Right lobe of liver (tissue), 6 donors: ENCODE measurements around the gene ESPN. TPM values are rescaled to one million over a fixed set of nuclear protein-coding genes. Genes with fewer than 3 reads are reported as not detected.

Experiments
- ATAC-seq, 4 donors: fragments of 200-7000 bp; cut with Tn5 transposase; one replicate each; pipeline ENCODE4 v1.9.1; 2020; ENCODE audit warnings: mild to moderate bottlenecking in 4 of 4, moderate library complexity in 4 of 4
- DNase-seq, 3 donors: peaks; one replicate each; pipeline ENCODE4 v3.0.0-alpha.2; 2020
- H3K27ac ChIP-seq, 3 donors: fragments of 200-600 bp; one replicate each; pipeline ENCODE4 v1.8.0; 2022
- H3K27me3 ChIP-seq, 2 donors: fragments of 200-600 bp; one replicate each; pipeline ENCODE4 v1.8.0; 2022
- H3K36me3 ChIP-seq, 4 donors: fragments of 200-600 bp; sonication (generic) in 1 of 4; one replicate each; pipeline versions ENCODE4 v1.5.1 to v1.8.0; 2017 to 2022; ENCODE audit warnings: control low read depth in 1 of 4
- H3K4me1 ChIP-seq, 4 donors: fragments of 200-600 bp; sonication (generic) in 1 of 4; one replicate each; pipeline versions ENCODE4 v1.5.1 to v1.8.0; 2017 to 2022; ENCODE audit warnings: control low read depth in 1 of 4
- H3K4me3 ChIP-seq, 3 donors: fragments of 200-600 bp; one replicate each; pipeline ENCODE4 v1.8.0; 2022
- H3K9me3 ChIP-seq, 4 donors: fragments of 200-600 bp; sonication (generic) in 1 of 4; one replicate each; pipeline versions ENCODE4 v1.5.1 to v1.8.0; 2017 to 2022; ENCODE audit warnings: control low read depth in 1 of 4
- CTCF ChIP-seq, 4 donors: fragments of 200-600 bp in 3 of 4; fragments of 450-650 bp in 1 of 4; IDR thresholded peaks; one replicate each; pipeline versions ENCODE4 v1.5.1 to v1.8.0; 2016 to 2022; ENCODE audit warnings: antibody characterized with exemption in 4 of 4, mild to moderate bottlenecking in 2 of 4
- POLR2A ChIP-seq: fragments of 450-650 bp; IDR thresholded peaks from one replicate; pipeline ENCODE4 v1.6.1; 2017; ENCODE audit warnings: antibody characterized with exemption, mild to moderate bottlenecking
- WGBS: methylation state at CpG from one replicate; pipeline ENCODE4 v1.1.6; 2018; ENCODE audit warnings: low coverage, low lambda C conversion rate; ENCODE audit not compliant: insufficient coverage; ENCODE audit errors: missing lambda C conversion rate; 5-methylcytosine and 5-hydroxymethylcytosine counted together
- intact Hi-C, 2 donors: fragments of 100-400 bp; cut with DNase I; formaldehyde crosslinking; loops; one replicate each; pipeline versions ENCODE4 v1.11.2 to v1.14.1; 2022
- total RNA-seq, 6 experiments: library from RNA; depleted of rRNA in 2 of 6; stranded (reverse); fragments of >200 nt in 2 of 6; fragmentation: NEBNext Ultra II Directional in 3 of 6; extraction: Animal tissue kit (Norgen Biotek cat#: 25700) in 3 of 6; gene quantifications; one replicate each; pipeline versions ENCODE4 v1.1.0 to v1.2.4, GENCODE V29; 2016 to 2023
- donor health status: DM: no; HTN: yes; CAD: no.
- donor health status: DM: no; HTN: no; CAD: no.
- donor health status: DM: no; HTN: no; CAD: no.
- donor health status: DM: no; HTN: yes; CAD: no.
- donor health status: DM: no; HTN: yes; CAD: no.

ESPN gene
- total RNA-seq, 6 experiments from 2014 or later = 81.6 to 149 (median 120) TPM

- Histone ChIP-seq H3K27me3 (no peaks in the 10 kb centered on the region), H3K4me1 (no peaks in the 10 kb centered on the region), H3K27ac (no peak overlapping the region), H3K4me3 (no peak overlapping the region), H3K36me3 (no peaks in the 10 kb centered on the region), H3K9me3 (no peaks in the 10 kb centered on the region)
- intact Hi-C loops = no loop called here
- TF ChIP-seq CTCF (IDR thresholded peaks at IDR 0.05) (no peak), POLR2A (no peak)
- ATAC-seq (no peak), DNase-seq (no peak)
- WGBS = 75% methylated on average over 1 of the region's 5 CpGs
These were observed 39.6 kb upstream of the ESPN start for GRCh38 chr1:6384962-6385361.

- no peaks in the 10 kb centered on the region for H3K27me3 ChIP-seq
- peak in 2 of 4 donors; percentile 20 to 25 for ATAC-seq
- H3K4me1 ChIP-seq = no peaks in the 10 kb centered on the region
- H3K27ac ChIP-seq = no peak overlapping the region
- DNase-seq = no peak
- H3K9me3 ChIP-seq = no peaks in the 10 kb centered on the region
- H3K4me3 ChIP-seq = no peak overlapping the region
- no peaks in the 10 kb centered on the region for H3K36me3 ChIP-seq
- intact Hi-C loops = no loop called here
- WGBS = 47% methylated on average over 3 of the region's 22 CpGs
- TF ChIP-seq POLR2A (no peak), CTCF (IDR thresholded peaks at IDR 0.05) (no peak)
These were observed 38.9 kb upstream of the ESPN start for GRCh38 chr1:6385488-6386191.

GRCh38 chr1:6386371-6386949 lies 38.1 kb upstream of the ESPN start:
- 80% methylated on average over 10 of the region's 10 CpGs for WGBS
- DNase-seq = no peak
- H3K27ac ChIP-seq = no peak overlapping the region
- no peak for TF ChIP-seq POLR2A
- no peak for TF ChIP-seq CTCF (IDR thresholded peaks at IDR 0.05)
- no peaks in the 10 kb centered on the region for H3K4me1 ChIP-seq
- no peak for ATAC-seq
- H3K27me3 ChIP-seq = no peaks in the 10 kb centered on the region
- H3K36me3 ChIP-seq = no peaks in the 10 kb centered on the region
- no peak overlapping the region for H3K4me3 ChIP-seq
- no peaks in the 10 kb centered on the region for H3K9me3 ChIP-seq
- intact Hi-C loops = no loop called here

GRCh38 chr1:6389971-6390370 lies 34.6 kb upstream of the ESPN start:
- Histone ChIP-seq H3K4me1 (peaks cover 0 to 18% (median 2%) of the 10 kb centered on the region in 4 donors), H3K27me3 (no peaks in the 10 kb centered on the region), H3K36me3 (no peaks in the 10 kb centered on the region), H3K9me3 (no peaks in the 10 kb centered on the region), H3K4me3 (no peak overlapping the region), H3K27ac (no peak overlapping the region)
- 87% methylated on average over 6 of the region's 9 CpGs for WGBS
- TF ChIP-seq CTCF (IDR thresholded peaks at IDR 0.05) = no peak
- no peak for TF ChIP-seq POLR2A
- no peak for DNase-seq
- no peak for ATAC-seq
- intact Hi-C loops = no loop called here
